Measurements from ENCODE around the gene DOCK2. TPM values are rescaled to one million over a fixed set of nuclear protein-coding genes. Genes with fewer than 3 reads are reported as not detected.

The DOCK2 gene
- total and polyA plus RNA-seq, 8 donors = 0.73 to 15.6 (median 1.7) TPM

- ATAC-seq (no peak), DNase-seq (no peak), FAIRE-seq (no peak)
- no peak for TF ChIP-seq CTCF (IDR thresholded peaks at IDR 0.05)
- H3K27me3 ChIP-seq = no peaks in the 10 kb centered on the region
- H3K4me3 ChIP-seq = no peak overlapping the region
- intact Hi-C loops (cut with DNase I) = no loop called here
- 68 to 71% methylated on average over 4 of the region's 4 CpGs for WGBS, 2 donors
- no peak overlapping the region for H3K27ac ChIP-seq
- H3K4me1 ChIP-seq = no peaks in the 10 kb centered on the region
- no peaks in the 10 kb centered on the region for H3K36me3 ChIP-seq
- H3K9me3 ChIP-seq = no peaks in the 10 kb centered on the region
These were observed 252.5 kb downstream of the DOCK2 start for GRCh38 chr5:169889572-169889971.

- Histone ChIP-seq H3K4me3 (no peak overlapping the region), H3K36me3 (no peaks in the 10 kb centered on the region), H3K27ac (no peak overlapping the region), H3K4me1 (no peaks in the 10 kb centered on the region), H3K9me3 (no peaks in the 10 kb centered on the region), H3K27me3 (no peaks in the 10 kb centered on the region)
- DNase-seq (no peak), ATAC-seq (no peak), FAIRE-seq (no peak)
- TF ChIP-seq CTCF (IDR thresholded peaks at IDR 0.05) = no peak
- intact Hi-C loops (cut with DNase I) = no loop called here
These were observed 255.9 kb downstream of the DOCK2 start for GRCh38 chr5:169893010-169893409.

- WGBS, 2 donors = 33 to 54% methylated on average over 2 of the region's 2 CpGs
- no peak overlapping the region for H3K27ac ChIP-seq
- FAIRE-seq (no peak), DNase-seq (no peak), ATAC-seq (no peak)
- no peaks in the 10 kb centered on the region for H3K9me3 ChIP-seq
- H3K36me3 ChIP-seq = no peaks in the 10 kb centered on the region
- no peaks in the 10 kb centered on the region for H3K27me3 ChIP-seq
- intact Hi-C loops (cut with DNase I) = no loop called here
- no peak overlapping the region for H3K4me3 ChIP-seq
- no peaks in the 10 kb centered on the region for H3K4me1 ChIP-seq
- TF ChIP-seq CTCF (IDR thresholded peaks at IDR 0.05) = no peak
These were observed 256.5 kb downstream of the DOCK2 start for GRCh38 chr5:169893571-169893970.

GRCh38 chr5:169895926-169896325, 258.9 kb downstream of the DOCK2 start:
- no peak overlapping the region for H3K4me3 ChIP-seq
- TF ChIP-seq CTCF (IDR thresholded peaks at IDR 0.05) = no peak

GRCh38 chr5:169897481-169897880, 260.4 kb downstream of the DOCK2 start:
- H3K27ac ChIP-seq = no peak overlapping the region
- H3K4me3 ChIP-seq = no peak overlapping the region
- no peaks in the 10 kb centered on the region for H3K9me3 ChIP-seq
- intact Hi-C loops (cut with DNase I) = no loop called here
- no peaks in the 10 kb centered on the region for H3K36me3 ChIP-seq
- 67 to 73% methylated on average over 4 of the region's 4 CpGs for WGBS, 2 donors
- no peaks in the 10 kb centered on the region for H3K4me1 ChIP-seq
- H3K27me3 ChIP-seq = no peaks in the 10 kb centered on the region
- DNase-seq (no peak), ATAC-seq (no peak), FAIRE-seq (no peak)
- no peak for TF ChIP-seq CTCF (IDR thresholded peaks at IDR 0.05)

More at GRCh38 chr5:169895926-169896325, 258.9 kb downstream of the DOCK2 start:
- Histone ChIP-seq H3K27ac (no peak overlapping the region), H3K36me3 (no peaks in the 10 kb centered on the region), H3K9me3 (no peaks in the 10 kb centered on the region), H3K4me1 (no peaks in the 10 kb centered on the region), H3K27me3 (no peaks in the 10 kb centered on the region)
- intact Hi-C loops (cut with DNase I) = no loop called here
- FAIRE-seq (no peak), DNase-seq (no peak), ATAC-seq (no peak)
- WGBS, 2 donors = 48 to 54% methylated on average over 7 of the region's 7 CpGs
